ENCODE data around the gene SIGLEC8. TPM values are rescaled to one million over a fixed set of nuclear protein-coding genes. Genes with fewer than 3 reads are reported as not detected.

Gene SIGLEC8
- total and polyA plus RNA-seq, 2 experiments from 2014 or later = 0.13 TPM; not detected in 1

GRCh38 chr19:51402117-51402516, 56.1 kb downstream of the SIGLEC8 start:
- Histone ChIP-seq H3K27ac (no peak overlapping the region), H3K4me2 (no peak overlapping the region), H2AFZ (no peak overlapping the region), H3K4me1 (ENCODE audit: insufficient read depth) (no peaks in the 10 kb centered on the region), H3K9me2 (replicated peaks; ENCODE audit: insufficient read depth) (no peaks in the 10 kb centered on the region), H3K4me3 (no peak overlapping the region), H3K27me3 (no peaks in the 10 kb centered on the region), H4K20me1 (ENCODE audit: insufficient read depth, poor library complexity, severe bottlenecking) (no peaks in the 10 kb centered on the region), H3K36me3 (replicated peaks; ENCODE audit: insufficient read depth, low read depth) (no peaks in the 10 kb centered on the region), H3K79me2 (no peaks in the 10 kb centered on the region), H3K9me3 (ENCODE audit: low read depth) (peaks cover 8% of the 10 kb centered on the region)
- TF ChIP-seq EZH2 (IDR thresholded peaks at IDR 0.05; ENCODE audit: borderline replicate concordance) = no peak
- TF ChIP-seq EZH2phosphoT487 (IDR thresholded peaks at IDR 0.05; ENCODE audit: low read depth, severe bottlenecking, unreplicated experiment) = no peak
- TF ChIP-seq CTCF (IDR thresholded peaks at IDR 0.05; ENCODE audit: poor library complexity) = no peak
- no peak for DNase-seq (ENCODE audit: low spot score)
- WGBS (ENCODE audit: low lambda C conversion rate, missing lambda C conversion rate) = 92% methylated on average over 9 of the region's 9 CpGs

Small RNA genes within 50 kb of the gene (small RNA-seq; reads per million reads assigned to genes)
- not detected for gene AC020914.3
- not detected for gene AC020914.5

Other genes with a start within 250 kb of the SIGLEC8 start
- 0.23 TPM in 1 of 2 replicates, not detected in the other for gene CD33, start 233.4 kb downstream of the SIGLEC8 start, total RNA-seq
- 0.57 TPM in 1 of 2 replicates, not detected in the other for gene CD33, start 233.4 kb downstream of the SIGLEC8 start, polyA plus RNA-seq
- not detected in 2 replicates for gene SIGLECL1, start 207.4 kb downstream of the SIGLEC8 start, total RNA-seq
- not detected in 2 replicates for gene SIGLECL1, start 207.4 kb downstream of the SIGLEC8 start, polyA plus RNA-seq
- gene IGLON5, start 146.8 kb downstream of the SIGLEC8 start, total RNA-seq = 3.9 and 5.0 TPM in 2 replicates
- gene IGLON5, start 146.8 kb downstream of the SIGLEC8 start, polyA plus RNA-seq = 2.4 and 4.3 TPM in 2 replicates
- gene VSIG10L, start 116.3 kb downstream of the SIGLEC8 start, total RNA-seq = 2.5 and 3.4 TPM in 2 replicates
- 7.6 and 7.8 TPM in 2 replicates for gene VSIG10L, start 116.3 kb downstream of the SIGLEC8 start, polyA plus RNA-seq
- 167 and 190 TPM in 2 replicates for gene ETFB, start 92.1 kb downstream of the SIGLEC8 start, total RNA-seq
- 237 and 248 TPM in 2 replicates for gene ETFB, start 92.1 kb downstream of the SIGLEC8 start, polyA plus RNA-seq
- 1.2 TPM in 1 of 2 replicates, not detected in the other for gene CLDND2, start 89.5 kb downstream of the SIGLEC8 start, total RNA-seq
- 6.8 and 7.2 TPM in 2 replicates for gene CLDND2, start 89.5 kb downstream of the SIGLEC8 start, polyA plus RNA-seq
- not detected in 2 replicates for gene NKG7, start 85.8 kb downstream of the SIGLEC8 start, total RNA-seq
- 0.44 TPM in 1 of 2 replicates, not detected in the other for gene NKG7, start 85.8 kb downstream of the SIGLEC8 start, polyA plus RNA-seq
- gene LIM2, start 70.5 kb downstream of the SIGLEC8 start, total RNA-seq = not detected in 2 replicates
- gene LIM2, start 70.5 kb downstream of the SIGLEC8 start, polyA plus RNA-seq = not detected in 2 replicates
- gene C19orf84, start 67.9 kb downstream of the SIGLEC8 start, total RNA-seq = 0.37 TPM in 1 of 2 replicates, not detected in the other
- gene C19orf84, start 67.9 kb downstream of the SIGLEC8 start, polyA plus RNA-seq = 0.16 TPM in 1 of 2 replicates, not detected in the other
- 1.0 and 1.6 TPM in 2 replicates for gene SIGLEC10, start 40.8 kb downstream of the SIGLEC8 start, total RNA-seq
- 0.84 TPM in 1 of 2 replicates, not detected in the other for gene SIGLEC10, start 40.8 kb downstream of the SIGLEC8 start, polyA plus RNA-seq
- gene CEACAM18, start 20.1 kb upstream of the SIGLEC8 start, total RNA-seq = not detected in 2 replicates
- gene CEACAM18, start 20.1 kb upstream of the SIGLEC8 start, polyA plus RNA-seq = 0.19 TPM in 1 of 2 replicates, not detected in the other
- not detected in 2 replicates for gene SIGLEC12, start 43.3 kb upstream of the SIGLEC8 start, total RNA-seq
- 0.11 and 0.29 TPM in 2 replicates for gene SIGLEC12, start 43.3 kb upstream of the SIGLEC8 start, polyA plus RNA-seq
- not detected in 2 replicates for gene SIGLEC6, start 73.2 kb upstream of the SIGLEC8 start, total RNA-seq
- not detected in 2 replicates for gene SIGLEC6, start 73.2 kb upstream of the SIGLEC8 start, polyA plus RNA-seq
- 3.9 and 4.1 TPM in 2 replicates for gene ZNF175, start 112.8 kb upstream of the SIGLEC8 start, total RNA-seq
- gene ZNF175, start 112.8 kb upstream of the SIGLEC8 start, polyA plus RNA-seq = 0.67 and 1.1 TPM in 2 replicates
- not detected in 2 replicates for gene SIGLEC5, start 171.9 kb upstream of the SIGLEC8 start, total RNA-seq
- not detected in 2 replicates for gene SIGLEC5, start 171.9 kb upstream of the SIGLEC8 start, polyA plus RNA-seq
- gene SIGLEC14, start 188.4 kb upstream of the SIGLEC8 start, total RNA-seq = 0.13 TPM in 1 of 2 replicates, not detected in the other
- 0.15 and 0.47 TPM in 2 replicates for gene SIGLEC14, start 188.4 kb upstream of the SIGLEC8 start, polyA plus RNA-seq
- 6.9 and 7.2 TPM in 2 replicates for gene SPACA6, start 234.9 kb upstream of the SIGLEC8 start, total RNA-seq
- 13.1 and 17.7 TPM in 2 replicates for gene SPACA6, start 234.9 kb upstream of the SIGLEC8 start, polyA plus RNA-seq

All from hepatocyte (in vitro differentiated cells).